ENCODE measurements around the gene LFNG.

LFNG gene

DNA sequence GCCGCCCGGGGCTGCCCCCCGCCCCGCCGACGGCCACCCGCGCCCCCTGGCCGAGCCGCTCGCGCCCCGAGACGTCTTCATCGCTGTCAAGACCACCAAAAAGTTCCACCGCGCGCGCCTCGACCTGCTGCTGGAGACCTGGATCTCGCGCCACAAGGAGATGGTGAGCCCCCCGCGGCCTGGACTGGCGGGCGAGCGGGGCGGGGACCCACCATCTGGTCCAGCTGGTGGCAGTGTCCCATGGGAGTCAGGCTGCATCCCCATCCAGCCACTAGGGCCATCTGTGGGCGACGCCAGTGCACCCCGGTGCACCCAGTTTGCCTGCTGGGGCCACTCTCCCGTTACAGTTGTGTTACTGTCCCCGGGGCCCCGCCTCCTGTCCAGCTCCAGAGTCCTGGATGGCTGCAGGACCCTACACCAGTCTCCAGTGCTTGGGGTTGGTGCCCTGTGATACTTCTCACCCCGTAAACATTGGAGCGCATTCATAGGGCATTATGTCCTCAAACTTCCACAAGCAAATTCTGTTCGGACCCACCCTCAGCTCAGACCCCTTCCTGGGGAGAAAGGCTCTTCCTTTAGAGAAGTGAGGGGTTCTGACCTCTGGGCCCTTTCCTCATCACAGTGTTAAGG is 672 bp downstream of the LFNG start:
- H3K27ac ChIP-seq (ENCODE audit: low read length): no peak overlapping the region
- H3K27me3 ChIP-seq (ENCODE audit: control insufficient read depth in 1 of 2, insufficient read depth in 2 of 2, low read length in 2 of 2): peaks cover 31 to 48% of the 10 kb centered on the region in 2 donors
- no peaks in the 10 kb centered on the region for H3K36me3 ChIP-seq (ENCODE audit: control insufficient read depth in 2 of 2, insufficient read depth in 2 of 2, low read length in 2 of 2)
- H3K9me3 ChIP-seq (ENCODE audit: control insufficient read depth in 2 of 2, low read length in 2 of 2): no peaks in the 10 kb centered on the region
- H3K9ac ChIP-seq (ENCODE audit: low read length in 2 of 2): peak overlapping the region in 1 of 2 donors; percentile 47
- H3K4me1 ChIP-seq (ENCODE audit: control insufficient read depth, insufficient read depth, low read length): peaks cover 28% of the 10 kb centered on the region
- peak overlapping the region; percentile 15 to 71 for H3K4me3 ChIP-seq (ENCODE audit: low read length in 2 of 2)

DNA sequence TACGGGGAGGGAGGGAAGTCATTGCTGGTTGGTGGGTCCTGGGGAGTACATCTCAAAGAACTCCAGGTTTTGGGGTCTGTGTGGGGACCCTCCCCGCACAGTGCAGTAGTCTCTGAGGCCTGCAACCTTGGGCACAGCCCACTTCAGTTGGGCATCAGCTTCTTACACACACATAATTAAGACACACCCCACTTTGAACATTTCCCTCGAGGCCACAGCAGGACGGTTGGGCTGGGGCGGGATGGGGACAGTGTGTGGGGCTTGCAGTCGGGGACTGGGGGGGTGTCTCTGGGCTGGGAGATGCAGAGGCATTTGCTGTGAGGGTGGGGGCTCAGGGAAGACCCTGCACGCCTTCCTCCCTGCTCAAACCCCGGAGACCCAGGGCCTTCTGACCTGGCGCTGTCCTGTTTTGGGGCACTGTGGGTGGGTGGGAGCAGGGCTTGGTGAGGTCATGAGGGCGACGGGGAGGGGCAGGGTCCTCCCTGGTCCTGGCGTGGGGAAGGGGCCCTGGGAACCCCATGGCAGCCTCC is 1.3 kb downstream of the LFNG start:
- no peak overlapping the region for H3K9ac ChIP-seq (ENCODE audit: low read length in 2 of 2)
- no peaks in the 10 kb centered on the region for H3K36me3 ChIP-seq (ENCODE audit: control insufficient read depth in 2 of 2, insufficient read depth in 2 of 2, low read length in 2 of 2)
- H3K4me1 ChIP-seq (ENCODE audit: control insufficient read depth, insufficient read depth, low read length): peaks cover 30% of the 10 kb centered on the region
- H3K27ac ChIP-seq (ENCODE audit: low read length): no peak overlapping the region
- H3K9me3 ChIP-seq (ENCODE audit: control insufficient read depth in 2 of 2, low read length in 2 of 2): no peaks in the 10 kb centered on the region
- peak overlapping the region; percentile 15 to 71 for H3K4me3 ChIP-seq (ENCODE audit: low read length in 2 of 2)
- H3K27me3 ChIP-seq (ENCODE audit: control insufficient read depth in 1 of 2, insufficient read depth in 2 of 2, low read length in 2 of 2): peaks cover 33 to 54% of the 10 kb centered on the region in 2 donors

DNA sequence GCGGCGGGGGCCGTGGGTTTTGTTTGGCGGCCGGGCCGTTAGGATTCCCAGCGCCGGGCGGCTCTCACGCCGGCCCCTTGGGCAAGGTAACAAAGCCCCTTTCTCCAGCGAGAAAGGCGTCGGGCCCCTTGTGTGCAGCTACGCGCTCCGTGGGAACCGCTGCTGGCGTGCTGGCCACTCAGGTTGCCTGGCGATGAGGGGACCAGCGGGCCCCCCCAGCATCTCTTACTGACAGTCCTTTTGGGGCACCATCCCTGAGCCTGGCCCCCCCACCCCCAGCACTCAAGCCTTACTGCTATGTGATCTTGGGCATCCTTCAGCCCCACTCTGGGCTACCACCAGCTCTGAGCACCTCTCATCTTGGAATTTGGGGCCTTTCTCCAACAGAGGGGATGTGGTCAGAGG is 1.8 kb downstream of the LFNG start:
- H3K4me3 ChIP-seq (ENCODE audit: low read length in 2 of 2): peak overlapping the region; percentile 35 to 71
- H3K27me3 ChIP-seq (ENCODE audit: control insufficient read depth in 1 of 2, insufficient read depth in 2 of 2, low read length in 2 of 2): peaks cover 33 to 59% of the 10 kb centered on the region in 2 donors
- no peak overlapping the region for H3K9ac ChIP-seq (ENCODE audit: low read length in 2 of 2)
- H3K36me3 ChIP-seq (ENCODE audit: control insufficient read depth in 2 of 2, insufficient read depth in 2 of 2, low read length in 2 of 2): no peaks in the 10 kb centered on the region
- no peaks in the 10 kb centered on the region for H3K9me3 ChIP-seq (ENCODE audit: control insufficient read depth in 2 of 2, low read length in 2 of 2)
- no peak overlapping the region for H3K27ac ChIP-seq (ENCODE audit: low read length)
- peaks cover 31% of the 10 kb centered on the region for H3K4me1 ChIP-seq (ENCODE audit: control insufficient read depth, insufficient read depth, low read length)

DNA sequence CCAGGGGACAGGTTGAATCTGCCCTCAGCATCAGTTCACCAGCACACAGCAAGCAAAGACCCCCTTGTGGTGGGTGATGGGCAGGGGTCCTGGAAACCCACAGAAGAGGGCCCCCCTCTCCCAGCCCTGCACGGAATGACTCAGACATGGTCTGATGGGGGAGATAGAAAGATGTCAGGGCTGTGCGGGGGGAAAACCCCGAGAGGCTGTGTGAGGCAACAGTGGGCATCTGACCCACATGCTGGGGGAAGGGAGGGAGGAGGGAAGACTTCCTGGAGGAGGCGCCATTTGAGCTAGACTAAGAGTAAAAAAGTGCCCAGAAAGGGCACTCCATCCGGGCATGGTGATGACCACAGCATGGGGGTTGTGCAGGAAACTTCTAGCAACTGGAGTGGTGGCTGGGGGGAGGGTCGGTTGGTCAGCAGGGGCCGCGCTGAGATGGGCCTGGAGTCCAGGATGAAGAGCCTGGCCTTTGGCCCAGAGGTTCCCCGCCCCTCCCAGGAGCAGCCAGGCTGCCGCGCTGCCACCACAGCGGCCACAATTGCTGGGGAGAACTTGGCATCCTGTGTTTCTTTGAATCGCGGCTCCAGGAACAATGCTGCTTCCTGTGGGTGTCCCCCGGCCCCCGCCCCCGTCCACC is 2.5 kb downstream of the LFNG start:
- Histone ChIP-seq H3K4me3 (ENCODE audit: low read length in 2 of 2) (peak overlapping the region in 1 of 2 donors; percentile 71), H3K9me3 (ENCODE audit: control insufficient read depth in 2 of 2, low read length in 2 of 2) (no peaks in the 10 kb centered on the region), H3K4me1 (ENCODE audit: control insufficient read depth, insufficient read depth, low read length) (peaks cover 31% of the 10 kb centered on the region), H3K36me3 (ENCODE audit: control insufficient read depth in 2 of 2, insufficient read depth in 2 of 2, low read length in 2 of 2) (no peaks in the 10 kb centered on the region), H3K27ac (ENCODE audit: low read length) (no peak overlapping the region), H3K9ac (ENCODE audit: low read length in 2 of 2) (no peak overlapping the region), H3K27me3 (ENCODE audit: control insufficient read depth in 1 of 2, insufficient read depth in 2 of 2, low read length in 2 of 2) (peaks cover 36 to 62% of the 10 kb centered on the region in 2 donors)

DNA sequence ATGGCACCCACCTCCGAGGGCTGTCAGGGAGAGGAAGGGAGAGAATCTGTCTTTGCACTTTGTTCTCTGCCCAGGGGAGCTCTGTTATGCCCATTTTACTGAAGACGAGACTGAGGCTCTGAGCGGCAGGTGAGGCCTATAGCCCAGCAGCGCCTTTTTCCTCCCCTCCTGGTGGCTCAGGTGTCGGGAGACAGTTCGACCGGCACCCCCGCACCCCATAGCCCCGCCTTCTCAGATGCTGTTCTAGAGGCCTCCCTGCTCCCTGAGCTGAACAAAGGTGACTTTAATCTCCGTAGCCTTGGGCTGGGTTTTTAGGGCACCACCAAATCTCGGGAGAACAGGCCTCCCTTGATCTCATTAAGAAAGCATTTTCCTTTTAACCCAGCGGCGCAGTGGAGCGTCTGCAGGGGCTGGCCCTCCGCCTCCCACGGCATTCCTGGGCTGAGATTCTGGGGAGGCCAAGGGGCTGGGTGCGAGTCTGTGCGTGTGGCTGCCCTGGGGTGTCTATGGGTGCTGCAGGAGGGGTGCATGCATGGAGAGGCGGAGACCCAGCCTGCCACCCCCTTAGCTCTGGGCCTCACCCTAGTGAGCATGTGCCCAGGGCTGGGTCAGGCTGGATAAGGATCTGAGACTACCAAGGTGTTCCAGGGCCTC is 3.3 kb downstream of the LFNG start:
- Histone ChIP-seq H3K9me3 (ENCODE audit: control insufficient read depth in 2 of 2, low read length in 2 of 2) (no peaks in the 10 kb centered on the region), H3K27ac (ENCODE audit: low read length) (no peak overlapping the region), H3K27me3 (ENCODE audit: control insufficient read depth in 1 of 2, insufficient read depth in 2 of 2, low read length in 2 of 2) (peaks cover 36 to 69% of the 10 kb centered on the region in 2 donors), H3K4me1 (ENCODE audit: control insufficient read depth, insufficient read depth, low read length) (peaks cover 31% of the 10 kb centered on the region), H3K9ac (ENCODE audit: low read length in 2 of 2) (no peak overlapping the region), H3K36me3 (ENCODE audit: control insufficient read depth in 2 of 2, insufficient read depth in 2 of 2, low read length in 2 of 2) (no peaks in the 10 kb centered on the region), H3K4me3 (ENCODE audit: low read length in 2 of 2) (peak overlapping the region in 1 of 2 donors; percentile 55)

DNA sequence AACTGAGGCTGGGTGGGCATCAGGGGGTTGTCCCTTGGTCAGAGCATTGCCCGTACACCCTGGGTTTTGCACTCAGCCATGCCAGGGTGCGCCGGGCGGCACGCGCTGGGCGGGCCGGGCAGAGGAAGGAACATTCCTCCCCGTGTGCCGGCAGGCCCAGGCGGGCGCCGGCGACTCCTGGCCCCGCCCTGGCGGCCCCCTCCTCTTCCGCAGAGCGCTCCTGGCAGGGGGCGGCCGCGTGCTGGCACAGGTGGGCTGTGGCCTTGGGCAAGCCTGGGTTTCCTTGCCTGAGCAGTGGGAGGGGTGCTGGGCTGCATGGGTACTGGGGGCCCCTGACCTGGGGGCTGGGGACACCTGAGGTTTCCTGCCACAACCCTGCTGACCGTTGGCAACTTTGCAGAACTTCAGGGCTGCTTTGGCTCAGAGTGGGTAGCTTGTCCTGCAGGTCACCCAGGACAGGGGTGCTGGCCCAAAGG is 3.9 kb downstream of the LFNG start:
- Histone ChIP-seq H3K27me3 (ENCODE audit: control insufficient read depth in 1 of 2, insufficient read depth in 2 of 2, low read length in 2 of 2) (peaks cover 36 to 71% of the 10 kb centered on the region in 2 donors), H3K27ac (ENCODE audit: low read length) (no peak overlapping the region), H3K36me3 (ENCODE audit: control insufficient read depth in 2 of 2, insufficient read depth in 2 of 2, low read length in 2 of 2) (no peaks in the 10 kb centered on the region), H3K4me3 (ENCODE audit: low read length in 2 of 2) (peak overlapping the region in 1 of 2 donors; percentile 47), H3K9me3 (ENCODE audit: control insufficient read depth in 2 of 2, low read length in 2 of 2) (no peaks in the 10 kb centered on the region), H3K4me1 (ENCODE audit: control insufficient read depth, insufficient read depth, low read length) (peaks cover 36% of the 10 kb centered on the region), H3K9ac (ENCODE audit: low read length in 2 of 2) (no peak overlapping the region)

DNA sequence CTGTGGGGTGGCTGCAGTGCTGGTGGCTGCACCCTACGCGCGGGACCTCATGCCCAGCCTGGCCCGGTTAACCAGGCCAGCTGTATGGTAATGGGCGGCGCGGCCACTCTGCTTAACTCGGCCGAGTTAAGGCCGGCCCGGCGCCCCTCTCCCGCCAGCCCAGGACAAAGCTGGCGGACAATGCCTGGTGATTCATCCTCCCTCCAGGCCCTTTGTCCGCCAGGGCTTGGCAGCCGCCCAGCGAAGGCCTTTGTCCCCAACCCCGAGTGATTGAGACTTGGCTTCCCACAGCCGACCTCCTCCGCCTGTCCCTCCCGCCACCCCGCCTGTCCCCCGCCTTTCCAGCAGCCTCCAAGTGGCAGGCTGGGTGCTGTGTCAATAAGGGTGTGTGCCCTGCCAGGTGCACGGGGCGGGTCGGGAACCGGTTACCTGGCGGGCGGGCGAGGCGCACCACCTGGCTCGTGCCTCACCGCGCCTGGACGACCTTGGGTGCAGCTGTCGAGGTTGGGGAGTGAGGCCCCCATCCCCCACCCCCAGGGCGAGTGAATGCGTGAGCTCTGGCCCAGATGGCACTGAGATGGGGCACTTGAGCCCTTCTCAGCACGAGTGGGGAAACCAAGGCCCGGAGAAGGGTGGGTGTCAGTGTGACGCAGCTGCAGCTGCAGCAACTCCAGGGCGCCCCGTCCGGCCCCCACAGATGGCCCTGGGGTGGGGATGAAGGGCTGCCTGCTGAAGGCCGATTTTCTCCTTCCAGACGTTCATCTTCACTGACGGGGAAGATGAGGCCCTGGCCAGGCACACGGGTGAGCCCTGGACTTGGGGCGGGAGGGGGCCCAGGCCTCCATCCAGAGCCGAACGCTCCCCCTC is 4.6 kb downstream of the LFNG start:
- H3K36me3 ChIP-seq (ENCODE audit: control insufficient read depth in 2 of 2, insufficient read depth in 2 of 2, low read length in 2 of 2): no peaks in the 10 kb centered on the region
- H3K27me3 ChIP-seq (ENCODE audit: control insufficient read depth in 1 of 2, insufficient read depth in 2 of 2, low read length in 2 of 2): peaks cover 36 to 69% of the 10 kb centered on the region in 2 donors
- peaks cover 33% of the 10 kb centered on the region for H3K4me1 ChIP-seq (ENCODE audit: control insufficient read depth, insufficient read depth, low read length)
- peak overlapping the region in 1 of 2 donors; percentile 35 for H3K4me3 ChIP-seq (ENCODE audit: low read length in 2 of 2)
- no peak overlapping the region for H3K9ac ChIP-seq (ENCODE audit: low read length in 2 of 2)
- H3K9me3 ChIP-seq (ENCODE audit: control insufficient read depth in 2 of 2, low read length in 2 of 2): no peaks in the 10 kb centered on the region
- H3K27ac ChIP-seq (ENCODE audit: low read length): no peak overlapping the region

DNA sequence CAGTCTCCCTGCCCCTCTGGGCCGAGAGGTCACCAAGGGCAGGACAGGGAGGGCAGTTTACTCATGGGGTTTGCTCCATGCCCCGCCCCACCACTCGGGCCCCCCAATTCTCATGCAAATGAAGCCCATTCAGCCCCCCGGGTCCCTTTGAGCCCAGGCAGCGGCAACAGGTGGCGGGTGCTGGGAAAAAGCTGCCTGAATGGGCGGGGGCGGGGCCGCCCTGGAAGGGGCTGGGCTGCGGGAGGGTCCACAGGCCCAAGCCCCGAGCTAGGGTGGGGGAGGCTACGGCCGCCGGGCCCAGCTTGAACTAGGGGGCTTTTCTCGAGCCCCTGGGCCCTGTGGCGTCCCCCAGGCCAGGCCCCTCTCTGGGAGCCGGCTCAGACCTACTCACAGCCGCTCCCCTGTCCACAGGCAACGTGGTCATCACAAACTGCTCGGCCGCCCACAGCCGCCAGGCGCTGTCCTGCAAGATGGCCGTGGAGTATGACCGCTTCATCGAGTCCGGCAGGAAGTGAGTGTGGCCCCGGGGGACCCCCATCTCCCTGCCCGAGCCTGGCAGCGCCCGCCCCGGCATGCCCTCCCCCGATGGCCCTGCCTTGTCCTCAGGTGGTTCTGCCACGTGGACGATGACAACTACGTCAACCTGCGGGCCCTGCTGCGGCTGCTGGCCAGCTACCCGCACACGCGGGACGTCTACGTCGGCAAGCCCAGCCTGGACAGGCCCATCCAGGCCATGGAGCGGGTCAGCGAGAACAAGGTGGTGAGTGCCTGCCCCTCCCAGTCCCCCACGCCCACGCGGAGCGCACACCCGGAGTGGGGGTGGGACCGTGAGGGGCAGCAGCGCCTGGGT is 5.5 kb downstream of the LFNG start:
- Histone ChIP-seq H3K27me3 (ENCODE audit: control insufficient read depth in 1 of 2, insufficient read depth in 2 of 2, low read length in 2 of 2) (peaks cover 36 to 68% of the 10 kb centered on the region in 2 donors), H3K4me1 (ENCODE audit: control insufficient read depth, insufficient read depth, low read length) (peaks cover 34% of the 10 kb centered on the region), H3K4me3 (ENCODE audit: low read length in 2 of 2) (no peak overlapping the region), H3K9me3 (ENCODE audit: control insufficient read depth in 2 of 2, low read length in 2 of 2) (no peaks in the 10 kb centered on the region), H3K36me3 (ENCODE audit: control insufficient read depth in 2 of 2, insufficient read depth in 2 of 2, low read length in 2 of 2) (no peaks in the 10 kb centered on the region), H3K9ac (ENCODE audit: low read length in 2 of 2) (no peak overlapping the region), H3K27ac (ENCODE audit: low read length) (no peak overlapping the region)

DNA sequence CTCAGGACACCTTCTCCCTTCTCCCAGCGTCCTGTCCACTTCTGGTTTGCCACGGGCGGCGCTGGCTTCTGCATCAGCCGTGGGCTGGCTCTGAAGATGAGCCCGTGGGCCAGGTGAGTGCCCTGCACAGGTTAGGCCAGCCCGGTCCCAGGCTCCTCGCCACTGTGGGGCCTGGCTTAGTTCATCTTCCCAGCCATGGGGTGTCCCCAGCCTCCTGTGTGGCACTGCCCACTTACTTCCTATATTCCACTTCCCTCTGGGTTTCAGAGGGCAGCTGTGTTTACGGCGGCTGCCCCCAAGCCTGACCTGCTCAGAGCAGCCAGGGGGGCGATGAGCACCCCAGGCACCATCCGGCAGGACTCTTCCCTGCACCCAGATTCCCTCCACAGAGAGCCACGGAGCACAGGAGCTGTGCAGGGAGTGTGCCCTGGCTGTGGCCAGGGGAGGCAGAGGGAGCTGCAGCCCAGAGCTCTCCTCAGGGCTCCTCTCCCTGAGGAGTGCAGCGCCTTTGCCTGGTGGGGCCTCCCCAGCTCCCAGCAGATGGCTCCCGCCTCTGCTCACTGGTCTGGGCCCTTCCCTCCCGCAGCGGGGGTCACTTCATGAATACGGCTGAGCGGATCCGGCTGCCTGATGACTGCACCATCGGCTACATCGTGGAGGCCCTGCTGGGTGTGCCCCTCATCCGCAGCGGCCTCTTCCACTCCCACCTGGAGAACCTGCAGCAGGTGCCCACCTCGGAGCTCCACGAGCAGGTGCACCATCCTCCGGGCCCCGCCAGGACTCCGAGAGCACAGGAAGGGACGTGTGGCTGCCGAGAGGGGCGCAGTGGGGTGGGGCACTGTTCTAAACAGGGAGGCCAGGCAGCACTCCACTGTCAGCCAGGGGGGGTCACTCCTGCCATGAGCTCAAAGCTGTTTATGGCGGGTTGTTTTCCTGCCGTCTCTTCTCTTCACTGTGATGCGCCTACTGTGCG is 6.4 kb downstream of the LFNG start:
- Histone ChIP-seq H3K4me3 (ENCODE audit: low read length in 2 of 2) (no peak overlapping the region), H3K9me3 (ENCODE audit: control insufficient read depth in 2 of 2, low read length in 2 of 2) (no peaks in the 10 kb centered on the region), H3K27me3 (ENCODE audit: control insufficient read depth in 1 of 2, insufficient read depth in 2 of 2, low read length in 2 of 2) (peaks cover 33 to 64% of the 10 kb centered on the region in 2 donors), H3K27ac (ENCODE audit: low read length) (no peak overlapping the region), H3K36me3 (ENCODE audit: control insufficient read depth in 2 of 2, insufficient read depth in 2 of 2, low read length in 2 of 2) (no peaks in the 10 kb centered on the region), H3K4me1 (ENCODE audit: control insufficient read depth, insufficient read depth, low read length) (peaks cover 31% of the 10 kb centered on the region), H3K9ac (ENCODE audit: low read length in 2 of 2) (no peak overlapping the region)
